Mesodermal cell (in vitro differentiated cells): Measurements from ENCODE around the gene FXYD1.

Experiments
- H3K27ac ChIP-seq: 2 replicates; pipeline ENCODE4 v1.7.0; 2013; ENCODE audit warnings: mild to moderate bottlenecking, low read depth, low read length, moderate library complexity; ENCODE audit not compliant: severe bottlenecking
- H3K36me3 ChIP-seq: 2 replicates; pipeline ENCODE4 v1.7.1; 2013; ENCODE audit warnings: mild to moderate bottlenecking, low read length, moderate library complexity; ENCODE audit not compliant: control insufficient read depth, insufficient read depth
- H3K4me1 ChIP-seq: one replicate; pipeline ENCODE4 v1.7.1; 2013; ENCODE audit warnings: mild to moderate bottlenecking, low read length; ENCODE audit not compliant: insufficient read depth, control insufficient read depth, poor library complexity, severe bottlenecking
- H3K4me3 ChIP-seq: 2 replicates; pipeline ENCODE4 v1.7.0; 2013; ENCODE audit warnings: low read length, control low read depth, mild to moderate bottlenecking; ENCODE audit not compliant: insufficient read depth, poor library complexity, severe bottlenecking; ENCODE audit errors: extremely low read depth
- H3K9me3 ChIP-seq: 2 replicates; pipeline ENCODE4 v1.7.1; 2013; ENCODE audit warnings: mild to moderate bottlenecking, low read length, moderate library complexity; ENCODE audit not compliant: control insufficient read depth
- WGBS, 2 experiments: methylation state at CpG; one replicate each; pipeline ENCODE4 v1.1.5; 2013; ENCODE audit warnings: missing lambda C conversion rate in 2 of 2; ENCODE audit not compliant: insufficient coverage in 2 of 2; 5-methylcytosine and 5-hydroxymethylcytosine counted together

FXYD1 gene

GRCh38 chr19:35155981-35156672, 17.5 kb downstream of the FXYD1 start:
- no peak overlapping the region for H3K27ac ChIP-seq
- H3K4me3 ChIP-seq: peak overlapping the region; percentile 66
- peaks cover 45% of the 10 kb centered on the region for H3K36me3 ChIP-seq
- H3K9me3 ChIP-seq: no peaks in the 10 kb centered on the region
- 97 to 98% methylated on average over 3 to 4 of the region's 6 CpGs for WGBS, 2 experiments
- H3K4me1 ChIP-seq: peaks cover 10% of the 10 kb centered on the region

GRCh38 chr19:35156673-35157014, 18.0 kb downstream of the FXYD1 start:
- peaks cover 3% of the 10 kb centered on the region for H3K9me3 ChIP-seq
- WGBS, 2 experiments: 89 to 95% methylated on average over 6 to 7 of the region's 7 CpGs
- H3K4me3 ChIP-seq: no peak overlapping the region

DNA sequence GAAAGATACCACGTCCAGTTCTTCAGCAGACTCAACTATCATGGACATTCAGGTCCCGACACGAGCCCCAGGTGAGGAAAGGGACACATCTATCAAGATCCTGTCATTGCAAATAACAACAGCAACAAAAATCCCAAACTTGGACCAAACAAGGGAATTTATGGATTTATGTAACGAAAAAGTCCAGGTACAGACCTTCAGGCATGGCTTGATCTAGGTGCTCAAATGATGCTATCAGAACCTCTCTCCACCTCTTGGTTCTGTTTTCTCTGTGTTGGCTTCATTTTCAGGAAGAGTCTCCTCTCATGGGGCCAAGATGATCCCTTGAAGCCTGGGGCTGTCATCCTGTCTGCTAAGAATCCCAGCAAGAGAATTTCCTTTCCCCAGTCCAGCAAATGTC, 18.8 kb downstream of the FXYD1 start:
- H3K4me1 ChIP-seq: peaks cover 10% of the 10 kb centered on the region
- H3K4me3 ChIP-seq: no peak overlapping the region
- H3K27ac ChIP-seq: no peak overlapping the region
- 93 to 94% methylated on average over 3 of the region's 4 CpGs for WGBS, 2 experiments
- peaks cover 58% of the 10 kb centered on the region for H3K36me3 ChIP-seq
- peaks cover 11% of the 10 kb centered on the region for H3K9me3 ChIP-seq

More at GRCh38 chr19:35156673-35157014, 18.0 kb downstream of the FXYD1 start:
- Histone ChIP-seq H3K27ac (no peak overlapping the region), H3K36me3 (peaks cover 50% of the 10 kb centered on the region), H3K4me1 (peaks cover 10% of the 10 kb centered on the region)

DNA sequence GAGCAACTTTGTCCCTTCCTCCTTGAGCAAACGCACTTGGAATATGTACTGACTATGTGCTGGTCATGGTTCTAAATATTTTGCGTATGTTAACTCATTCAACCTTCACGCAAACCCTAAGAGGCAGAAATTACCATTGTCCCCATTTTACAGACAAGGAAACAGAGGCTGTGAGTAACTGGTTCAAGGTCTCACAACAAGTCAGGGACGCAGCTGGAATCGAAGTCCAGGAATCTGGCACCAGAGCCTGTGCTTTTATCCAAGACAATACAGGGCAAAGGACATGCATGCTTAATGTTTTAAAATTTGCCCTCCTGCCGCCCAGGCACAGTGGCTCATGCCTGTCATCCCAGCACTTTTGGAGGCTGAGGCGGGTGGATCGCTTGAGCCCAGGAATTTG, 21.0 kb downstream of the FXYD1 start:
- WGBS, 2 experiments: 96 to 98% methylated on average over 5 to 7 of the region's 8 CpGs
- H3K36me3 ChIP-seq: peaks cover 80% of the 10 kb centered on the region
- peaks cover 4% of the 10 kb centered on the region for H3K4me1 ChIP-seq
- no peak overlapping the region for H3K27ac ChIP-seq
- no peak overlapping the region for H3K4me3 ChIP-seq
- peaks cover 29% of the 10 kb centered on the region for H3K9me3 ChIP-seq

- Histone ChIP-seq H3K4me1 (peaks cover 4% of the 10 kb centered on the region), H3K9me3 (peaks cover 34% of the 10 kb centered on the region), H3K4me3 (no peak overlapping the region), H3K36me3 (peaks cover 92% of the 10 kb centered on the region), H3K27ac (no peak overlapping the region)
- 94 to 95% methylated on average over 3 to 6 of the region's 9 CpGs for WGBS, 2 experiments
Observed at GRCh38 chr19:35160629-35161433, 22.2 kb downstream of the FXYD1 start.

DNA sequence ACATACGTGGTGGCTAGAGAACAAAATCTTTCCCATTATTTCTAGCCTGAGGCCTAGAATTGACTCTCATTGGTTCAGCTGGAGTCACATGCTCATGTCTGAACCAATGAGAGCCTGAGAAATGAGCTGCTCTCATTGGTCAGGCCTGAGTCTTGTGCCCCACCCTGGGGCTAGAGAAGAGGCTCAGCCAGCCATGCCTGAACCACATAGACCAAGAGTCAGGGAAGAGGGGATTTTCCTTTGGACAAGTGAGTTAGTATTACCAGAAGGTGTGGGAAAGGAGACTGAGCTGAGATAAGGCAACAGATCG, 22.8 kb downstream of the FXYD1 start:
- peaks cover 40% of the 10 kb centered on the region for H3K9me3 ChIP-seq
- H3K36me3 ChIP-seq: peaks cover 97% of the 10 kb centered on the region
- H3K27ac ChIP-seq: no peak overlapping the region
- H3K4me3 ChIP-seq: no peak overlapping the region
- no peaks in the 10 kb centered on the region for H3K4me1 ChIP-seq
- 92 to 100% methylated on average over 1 of the region's 2 CpGs for WGBS, 2 experiments

- WGBS, 2 experiments: 88 to 95% methylated on average over 4 to 5 of the region's 6 CpGs
- peaks cover 42% of the 10 kb centered on the region for H3K9me3 ChIP-seq
- no peaks in the 10 kb centered on the region for H3K4me1 ChIP-seq
- H3K27ac ChIP-seq: no peak overlapping the region
- H3K36me3 ChIP-seq: peaks cover 98% of the 10 kb centered on the region
- no peak overlapping the region for H3K4me3 ChIP-seq
Observed at GRCh38 chr19:35162471-35163326, 24.1 kb downstream of the FXYD1 start.

- no peaks in the 10 kb centered on the region for H3K4me1 ChIP-seq
- WGBS, 2 experiments: 100% methylated on average over 1 to 2 of the region's 2 CpGs
- no peak overlapping the region for H3K4me3 ChIP-seq
- H3K9me3 ChIP-seq: peaks cover 42% of the 10 kb centered on the region
- H3K27ac ChIP-seq: no peak overlapping the region
- H3K36me3 ChIP-seq: peaks cover 95% of the 10 kb centered on the region
Observed at GRCh38 chr19:35164418-35164817, 25.8 kb downstream of the FXYD1 start.

- peaks cover 94% of the 10 kb centered on the region for H3K36me3 ChIP-seq
- no peaks in the 10 kb centered on the region for H3K4me1 ChIP-seq
- H3K27ac ChIP-seq: no peak overlapping the region
- H3K9me3 ChIP-seq: peaks cover 42% of the 10 kb centered on the region
- no peak overlapping the region for H3K4me3 ChIP-seq
- WGBS, 2 experiments: 67 to 93% methylated on average over 3 to 4 of the region's 5 CpGs
Observed at GRCh38 chr19:35165200-35166058, 26.8 kb downstream of the FXYD1 start.
